IMR-90 (cell line): ENCODE results near the gene MAPK8IP3.

Source experiments
- BHLHE40 ChIP-seq: fragments of 150-350 bp; IDR thresholded peaks from 2 replicates; pipeline ENCODE4 v1.6.1; 2016; ENCODE audit warnings: mild to moderate bottlenecking, low read depth, low read length
- CEBPB ChIP-seq: IDR thresholded peaks from 2 replicates; pipeline ENCODE4 v1.6.1; 2012; ENCODE audit warnings: low read depth, low read length, improper control_type of control experiment
- CHD1 ChIP-seq: IDR thresholded peaks from 2 replicates; pipeline ENCODE4 v1.6.1; 2012; ENCODE audit warnings: low read depth, low read length, improper control_type of control experiment
- FOS ChIP-seq: fragments of 150-350 bp; IDR thresholded peaks from 2 replicates; pipeline ENCODE4 v1.6.1; 2016; ENCODE audit warnings: low read depth, low read length
- MAFK ChIP-seq: IDR thresholded peaks from 2 replicates; pipeline ENCODE4 v1.6.1; 2012; ENCODE audit warnings: low read depth, low read length, improper control_type of control experiment
- POLR2A ChIP-seq: IDR thresholded peaks from 2 replicates; pipeline ENCODE4 v1.6.1; 2012; ENCODE audit warnings: mild to moderate bottlenecking, low read depth, low read length
- RFX5 ChIP-seq: IDR thresholded peaks from 2 replicates; pipeline ENCODE4 v1.8.0; 2012; ENCODE audit warnings: low read depth, mild to moderate bottlenecking, low read length, moderate library complexity
- TF ChIP-seq, protein P1 (sequence below): fragments of 150-350 bp; IDR thresholded peaks from 2 replicates; pipeline ENCODE4 v1.6.1; 2016; ENCODE audit warnings: low read depth, mild to moderate bottlenecking, low read length, moderate library complexity, borderline replicate concordance
- TF ChIP-seq, protein P2 (sequence below): conservative IDR thresholded peaks from 2 replicates; pipeline ENCODE4 v1.5.1; 2012; ENCODE audit warnings: mild to moderate bottlenecking, low read depth, low read length, improper control_type of control experiment
- TF ChIP-seq, protein P3 (sequence below): fragments of 150-350 bp; IDR thresholded peaks from 2 replicates; pipeline ENCODE4 v1.6.1; 2017; ENCODE audit warnings: mild to moderate bottlenecking, antibody characterized with exemption, low read length, low read depth

DNA sequence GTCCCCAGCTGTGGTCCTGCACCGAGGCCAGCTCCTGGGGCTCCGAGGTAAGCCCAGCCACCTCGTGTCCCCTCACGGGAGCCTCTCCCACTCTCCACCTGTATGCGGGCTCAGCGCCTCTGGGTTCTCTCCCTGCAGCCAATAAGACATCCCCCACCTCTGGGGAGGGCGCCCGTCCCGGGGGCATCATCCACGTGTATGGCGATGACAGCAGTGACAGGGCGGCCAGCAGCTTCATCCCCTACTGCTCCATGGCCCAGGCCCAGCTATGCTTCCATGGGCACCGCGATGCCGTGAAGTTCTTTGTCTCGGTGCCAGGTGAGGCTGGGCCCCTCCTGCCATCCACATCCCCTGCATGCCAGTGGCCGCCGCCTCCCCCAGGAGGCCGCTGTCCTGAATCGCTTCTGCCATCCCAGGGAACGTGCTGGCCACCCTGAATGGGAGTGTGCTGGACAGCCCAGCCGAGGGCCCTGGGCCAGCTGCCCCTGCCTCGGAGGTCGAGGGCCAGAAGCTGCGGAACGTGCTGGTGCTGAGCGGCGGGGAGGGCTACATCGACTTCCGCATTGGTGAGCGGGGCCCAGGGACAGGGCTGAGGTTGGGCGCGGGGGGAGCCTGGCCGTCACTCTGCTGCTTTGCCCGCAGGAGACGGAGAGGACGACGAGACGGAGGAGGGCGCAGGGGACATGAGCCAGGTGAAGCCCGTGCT is 62.2 kb downstream of the MAPK8IP3 start:
- TF ChIP-seq BHLHE40, result no peak
- TF ChIP-seq, protein P1, sequence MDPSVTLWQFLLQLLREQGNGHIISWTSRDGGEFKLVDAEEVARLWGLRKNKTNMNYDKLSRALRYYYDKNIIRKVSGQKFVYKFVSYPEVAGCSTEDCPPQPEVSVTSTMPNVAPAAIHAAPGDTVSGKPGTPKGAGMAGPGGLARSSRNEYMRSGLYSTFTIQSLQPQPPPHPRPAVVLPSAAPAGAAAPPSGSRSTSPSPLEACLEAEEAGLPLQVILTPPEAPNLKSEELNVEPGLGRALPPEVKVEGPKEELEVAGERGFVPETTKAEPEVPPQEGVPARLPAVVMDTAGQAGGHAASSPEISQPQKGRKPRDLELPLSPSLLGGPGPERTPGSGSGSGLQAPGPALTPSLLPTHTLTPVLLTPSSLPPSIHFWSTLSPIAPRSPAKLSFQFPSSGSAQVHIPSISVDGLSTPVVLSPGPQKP, result no peak
- TF ChIP-seq, protein P2, sequence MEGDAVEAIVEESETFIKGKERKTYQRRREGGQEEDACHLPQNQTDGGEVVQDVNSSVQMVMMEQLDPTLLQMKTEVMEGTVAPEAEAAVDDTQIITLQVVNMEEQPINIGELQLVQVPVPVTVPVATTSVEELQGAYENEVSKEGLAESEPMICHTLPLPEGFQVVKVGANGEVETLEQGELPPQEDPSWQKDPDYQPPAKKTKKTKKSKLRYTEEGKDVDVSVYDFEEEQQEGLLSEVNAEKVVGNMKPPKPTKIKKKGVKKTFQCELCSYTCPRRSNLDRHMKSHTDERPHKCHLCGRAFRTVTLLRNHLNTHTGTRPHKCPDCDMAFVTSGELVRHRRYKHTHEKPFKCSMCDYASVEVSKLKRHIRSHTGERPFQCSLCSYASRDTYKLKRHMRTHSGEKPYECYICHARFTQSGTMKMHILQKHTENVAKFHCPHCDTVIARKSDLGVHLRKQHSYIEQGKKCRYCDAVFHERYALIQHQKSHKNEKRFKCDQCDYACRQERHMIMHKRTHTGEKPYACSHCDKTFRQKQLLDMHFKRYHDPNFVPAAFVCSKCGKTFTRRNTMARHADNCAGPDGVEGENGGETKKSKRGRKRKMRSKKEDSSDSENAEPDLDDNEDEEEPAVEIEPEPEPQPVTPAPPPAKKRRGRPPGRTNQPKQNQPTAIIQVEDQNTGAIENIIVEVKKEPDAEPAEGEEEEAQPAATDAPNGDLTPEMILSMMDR, result no peak
- no peak for TF ChIP-seq MAFK
- no peak for TF ChIP-seq CHD1
- no peak for TF ChIP-seq POLR2A
- no peak for TF ChIP-seq RFX5
- no peak for TF ChIP-seq CEBPB
- TF ChIP-seq, protein P3, sequence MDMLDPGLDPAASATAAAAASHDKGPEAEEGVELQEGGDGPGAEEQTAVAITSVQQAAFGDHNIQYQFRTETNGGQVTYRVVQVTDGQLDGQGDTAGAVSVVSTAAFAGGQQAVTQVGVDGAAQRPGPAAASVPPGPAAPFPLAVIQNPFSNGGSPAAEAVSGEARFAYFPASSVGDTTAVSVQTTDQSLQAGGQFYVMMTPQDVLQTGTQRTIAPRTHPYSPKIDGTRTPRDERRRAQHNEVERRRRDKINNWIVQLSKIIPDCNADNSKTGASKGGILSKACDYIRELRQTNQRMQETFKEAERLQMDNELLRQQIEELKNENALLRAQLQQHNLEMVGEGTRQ, result no peak
- no peak for TF ChIP-seq FOS
